Stimulated activated CD8-positive, alpha-beta memory T cell treated with anti-CD3 and anti-CD28 coated beads, Interleukin-12 subunit alpha, Interleukin-12 subunit beta, amount 100 ng/mL, for 24 hours (primary cell): ENCODE results near the gene CDH12.

Experiments used
- DNase-seq: peaks from one replicate; pipeline ENCODE4 v3.0.0-alpha.2; 2020; ENCODE audit errors: extremely low read depth

The CDH12 gene

GRCh38 chr5:21711866-21712758 lies 1141.0 kb downstream of the CDH12 start:
- DNase-seq = no peak

DNA sequence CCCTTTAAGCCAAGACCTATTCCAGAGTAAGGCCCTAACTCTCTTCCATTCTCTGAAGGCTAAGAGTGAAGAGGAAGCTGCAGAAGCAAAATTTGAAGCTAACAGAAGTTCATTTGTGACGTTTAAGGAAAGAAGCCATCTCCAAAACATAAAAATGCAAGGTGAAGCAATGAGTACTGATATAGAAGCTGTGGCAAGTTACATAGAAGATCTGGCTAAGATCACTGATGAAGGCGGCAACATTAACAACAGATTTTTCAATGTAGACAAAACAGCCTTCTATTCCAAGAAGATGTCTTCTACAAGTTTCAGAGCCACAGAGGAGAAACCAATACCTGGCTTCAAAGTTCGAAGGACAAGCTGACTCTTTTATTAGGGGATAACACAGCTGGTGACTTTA lies 1143.4 kb downstream of the CDH12 start:
- no peak for DNase-seq

DNA sequence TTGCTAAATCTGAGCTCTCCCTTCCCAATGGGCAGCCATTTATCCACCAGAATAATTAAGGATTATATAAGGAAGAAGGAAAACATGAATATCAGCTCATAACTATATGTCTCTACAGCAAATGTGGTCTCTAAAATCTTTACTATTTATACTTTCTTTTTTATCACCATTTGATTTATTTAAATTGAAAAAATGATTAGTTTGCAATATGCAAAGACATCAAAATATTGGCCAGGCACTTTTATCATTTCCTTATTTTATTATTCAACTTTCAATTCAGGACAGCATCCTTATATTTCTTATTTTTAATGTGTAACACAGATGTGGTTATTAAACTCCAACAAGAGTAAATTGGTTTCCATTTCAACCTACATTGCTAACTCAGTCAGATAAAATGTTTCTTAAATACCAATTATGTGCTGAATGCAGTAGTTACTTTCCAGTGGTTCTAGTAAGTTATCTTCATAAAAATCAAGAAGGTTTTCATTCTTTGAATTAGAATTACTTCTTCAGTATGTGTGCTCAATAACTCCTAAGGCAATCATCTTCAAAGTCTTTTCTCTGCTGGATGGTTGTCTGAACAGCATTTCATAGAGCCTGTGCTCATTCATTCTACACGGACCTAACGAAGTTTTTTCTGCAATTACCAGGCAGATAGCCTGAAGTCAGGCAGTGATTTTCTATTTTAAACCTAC lies 1148.0 kb downstream of the CDH12 start:
- no peak for DNase-seq

- no peak for DNase-seq
These were observed 1151.8 kb downstream of the CDH12 start for GRCh38 chr5:21701317-21701716.
